HG02840 (cell line): ENCODE data around the gene ZMYND19.
"Not testable (repeated sequence)": the region's sequence is repeated elsewhere in the genome, so short reads cannot be mapped to it uniquely, and the experiment has no call there.

Experiments used
- ATAC-seq: cut with Tn5 transposase; IDR thresholded peaks from one replicate; pipeline ENCODE4 v1.9.1; 2021; ENCODE audit warnings: mild to moderate bottlenecking, moderate library complexity, moderate number of reproducible peaks; ENCODE audit not compliant: unreplicated experiment, low FRiP score

Gene ZMYND19

DNA sequence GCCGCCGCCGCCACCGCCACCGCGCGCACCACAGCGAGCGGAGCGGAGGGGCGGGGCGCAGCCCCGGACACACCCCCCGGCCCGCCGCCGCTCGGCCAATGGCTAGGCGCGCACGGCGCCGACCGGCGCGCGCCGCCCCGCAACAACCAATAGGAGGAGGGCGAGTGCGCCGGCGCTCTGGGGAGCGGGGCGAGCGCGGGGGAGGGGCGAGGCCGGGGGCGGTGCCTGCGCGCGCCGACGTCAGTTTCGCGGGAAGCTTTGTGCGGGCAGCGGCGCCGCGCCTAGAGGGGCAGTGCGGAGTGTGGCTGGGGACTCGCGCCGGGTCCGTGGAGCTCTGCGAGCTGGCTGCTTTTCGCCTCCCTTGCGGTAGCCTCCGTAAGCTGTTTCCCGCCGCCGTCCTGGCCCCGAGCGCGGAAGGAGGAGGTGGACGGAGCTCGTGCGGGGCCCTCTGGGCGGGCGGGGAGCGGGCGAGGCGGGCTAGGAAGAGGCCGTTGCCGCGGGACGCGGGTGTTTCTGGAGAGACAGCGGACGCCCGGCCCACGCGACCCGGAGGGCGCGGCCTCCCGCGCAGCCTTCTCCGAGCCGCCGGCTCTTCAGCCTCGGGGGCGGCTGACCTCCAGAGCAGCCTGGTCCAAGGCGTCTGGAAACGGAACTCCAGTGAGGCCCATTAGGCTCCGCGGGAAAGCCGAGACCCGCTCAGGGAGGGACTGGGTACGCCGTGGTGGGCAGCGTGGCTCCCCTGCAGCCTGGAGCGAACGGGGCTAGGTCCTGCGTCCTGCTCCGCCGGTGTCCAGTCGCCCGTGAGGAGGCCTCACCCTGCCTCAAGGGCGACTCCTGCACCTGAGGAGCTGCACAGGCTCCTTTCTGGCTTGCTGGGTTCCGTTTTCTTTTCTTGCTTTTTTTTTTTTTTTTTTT lies at the start of gene ZMYND19:
Gene ZMYND19, minus strand, starts transcription at position 44 of the 915 bp plus-strand sequence. CDS start 249 bp downstream, outside the sequence.
- peak; percentile 81 for ATAC-seq

GRCh38 chr9:137639303-137640051 lies 49.2 kb upstream of the ZMYND19 start:
- no peak for ATAC-seq

GRCh38 chr9:137638680-137639079 lies 48.4 kb upstream of the ZMYND19 start:
- no peak for ATAC-seq

DNA sequence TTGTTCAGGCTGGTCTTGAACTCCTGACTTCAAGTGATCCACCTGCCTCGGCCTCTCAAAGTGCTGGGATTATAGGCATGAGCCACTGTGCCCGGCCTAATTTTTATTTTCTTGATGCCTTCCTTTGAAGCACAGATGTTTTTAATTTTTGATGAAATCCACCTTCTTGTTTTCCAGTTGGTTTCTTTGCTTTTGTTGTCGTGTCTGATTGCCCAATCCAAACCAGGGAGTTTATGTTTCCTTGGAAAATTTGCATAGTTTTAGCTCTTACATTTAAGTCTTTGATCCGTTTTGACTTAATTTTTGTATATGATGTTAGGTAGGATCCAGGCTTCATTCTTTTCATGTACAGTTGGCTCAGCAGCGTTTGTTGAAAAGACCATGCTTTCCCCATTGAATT lies 43.7 kb upstream of the ZMYND19 start:
- no peak for ATAC-seq

- ATAC-seq: no peak
These were observed 42.2 kb upstream of the ZMYND19 start for GRCh38 chr9:137632230-137633161.

DNA sequence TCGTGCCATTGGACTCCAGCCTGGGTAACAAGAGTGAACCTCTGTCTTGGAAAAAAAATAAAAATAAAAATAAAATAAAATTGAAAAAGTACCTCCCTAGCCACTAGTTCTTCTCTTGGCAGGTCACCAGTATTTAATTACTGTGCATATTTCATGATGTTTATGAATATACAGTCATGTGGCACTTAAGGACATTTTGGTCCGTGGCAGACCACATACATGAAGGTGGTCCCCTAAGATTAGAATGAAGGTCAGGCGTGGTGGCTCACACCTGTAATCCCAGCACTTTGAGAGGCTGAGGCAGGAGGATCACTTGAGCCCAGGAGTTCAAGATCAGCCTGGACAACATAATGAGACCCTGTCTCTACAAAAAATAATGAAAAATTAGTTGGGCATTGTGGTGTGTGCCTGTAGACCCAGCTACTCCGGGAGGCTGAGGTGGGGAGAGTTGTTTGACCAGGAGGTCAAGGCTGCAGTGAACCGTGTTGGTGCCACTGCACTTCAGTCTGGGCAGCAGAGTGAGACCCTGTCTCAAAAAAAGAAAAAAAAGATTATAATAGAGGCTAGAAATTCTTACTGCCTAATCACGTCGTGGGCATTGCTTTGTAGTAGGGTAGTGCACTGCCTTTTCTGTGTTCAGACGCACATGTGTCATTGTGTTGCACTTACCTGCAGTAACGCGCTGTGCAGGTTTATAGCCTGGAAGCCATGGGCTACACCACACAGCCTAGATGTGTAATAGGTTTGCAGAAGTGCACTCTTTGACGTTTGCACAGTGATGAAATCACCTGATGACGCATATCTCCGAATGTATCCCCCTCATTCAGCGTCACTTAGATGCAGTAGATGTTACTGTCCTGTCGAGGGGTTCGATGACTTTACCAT lies 41.3 kb upstream of the ZMYND19 start:
- ATAC-seq: no peak

DNA sequence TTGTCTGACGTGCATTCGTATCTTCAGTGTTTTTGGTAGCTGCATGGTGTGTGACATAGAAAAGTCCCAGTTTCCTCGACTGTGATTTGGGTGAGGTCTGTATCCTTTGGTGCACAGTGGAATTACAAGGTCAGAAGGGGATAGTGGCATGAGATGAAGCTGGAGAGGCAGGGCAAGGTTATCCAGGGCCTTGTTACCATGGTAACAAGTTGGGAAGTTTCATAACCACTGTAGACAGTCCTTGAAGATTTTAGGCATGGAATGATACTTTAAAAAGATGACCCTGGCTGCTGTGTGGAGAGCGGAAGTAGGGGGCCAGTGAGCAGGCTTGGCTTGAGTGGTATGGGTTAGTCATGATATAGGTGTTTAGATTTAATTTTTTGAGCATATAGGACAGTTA lies 40.4 kb upstream of the ZMYND19 start:
- ATAC-seq: no peak

GRCh38 chr9:137630126-137630525 lies 39.8 kb upstream of the ZMYND19 start:
- no peak for ATAC-seq

DNA sequence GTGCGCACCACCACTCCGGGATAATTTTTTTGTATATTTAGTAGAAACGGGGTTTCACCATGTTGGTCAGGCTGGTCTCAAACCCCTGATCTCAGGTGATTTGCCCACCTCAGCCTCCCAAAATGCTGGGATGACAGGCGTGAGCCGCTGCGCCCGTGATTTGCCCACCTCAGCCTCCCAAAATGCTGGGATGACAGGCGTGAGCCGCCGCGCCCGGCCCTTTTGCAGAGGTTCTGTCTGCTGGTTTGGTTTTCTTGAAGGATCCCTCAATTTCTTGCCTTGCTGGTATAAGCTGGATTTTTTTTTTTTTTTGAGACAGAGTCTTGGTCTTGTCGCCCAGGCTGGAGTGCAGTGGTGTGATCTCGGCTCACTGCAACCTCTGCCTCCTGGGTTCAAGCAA lies 37.1 kb upstream of the ZMYND19 start:
- ATAC-seq: not testable (repeated sequence)

GRCh38 chr9:137626464-137626863 lies 36.2 kb upstream of the ZMYND19 start:
- no peak for ATAC-seq

DNA sequence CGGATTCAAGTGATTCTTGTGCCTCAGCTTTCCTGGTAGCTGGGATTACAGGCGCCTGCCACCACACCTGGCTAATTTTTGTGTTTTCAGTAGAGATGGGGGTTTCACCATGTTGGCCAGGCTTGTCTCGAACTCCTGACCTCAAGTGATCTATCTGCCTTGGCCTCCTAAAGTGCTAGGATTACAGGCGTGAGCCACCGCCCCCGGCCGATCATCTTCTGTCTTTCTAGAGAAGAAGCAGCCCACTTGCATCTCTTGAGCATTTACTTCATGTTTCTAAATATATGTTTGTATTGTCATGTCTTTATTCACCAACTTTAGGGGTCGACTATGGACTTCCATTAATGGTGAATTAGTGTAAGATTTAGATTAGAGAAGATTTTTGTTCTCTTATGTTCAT lies 31.9 kb upstream of the ZMYND19 start:
- ATAC-seq: not testable (repeated sequence)

DNA sequence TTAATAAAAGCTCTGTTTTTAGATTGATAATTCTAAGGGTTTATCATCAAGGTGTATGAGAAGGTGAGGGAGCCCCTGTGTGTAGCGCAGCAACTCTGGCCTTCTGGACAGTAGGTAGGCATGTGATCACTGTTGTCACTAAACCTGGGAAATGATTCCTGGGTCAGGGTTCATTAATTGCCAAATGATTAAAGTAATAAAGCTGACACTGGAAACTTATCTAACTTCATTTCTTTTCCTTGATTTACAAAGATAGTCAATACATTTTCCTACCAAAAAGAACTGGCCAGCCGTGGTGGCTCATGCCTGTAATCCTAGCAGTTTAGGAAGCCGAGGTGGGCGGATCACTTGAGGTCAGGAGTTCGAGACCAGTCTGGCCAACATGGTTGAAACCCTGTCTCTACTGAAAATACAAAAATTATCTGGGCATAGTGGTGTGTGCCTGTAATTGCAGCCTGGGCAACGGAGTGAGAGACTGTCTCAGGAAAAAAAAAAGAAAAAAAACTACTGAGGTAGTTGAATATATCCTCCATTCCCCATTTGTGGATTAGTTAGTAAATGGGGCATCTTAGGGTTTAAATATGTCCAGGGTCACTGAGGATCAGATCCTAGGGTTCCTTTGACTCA lies 30.9 kb upstream of the ZMYND19 start:
- ATAC-seq: no peak

- ATAC-seq: no peak
These were observed 30.3 kb upstream of the ZMYND19 start for GRCh38 chr9:137620581-137620980.

DNA sequence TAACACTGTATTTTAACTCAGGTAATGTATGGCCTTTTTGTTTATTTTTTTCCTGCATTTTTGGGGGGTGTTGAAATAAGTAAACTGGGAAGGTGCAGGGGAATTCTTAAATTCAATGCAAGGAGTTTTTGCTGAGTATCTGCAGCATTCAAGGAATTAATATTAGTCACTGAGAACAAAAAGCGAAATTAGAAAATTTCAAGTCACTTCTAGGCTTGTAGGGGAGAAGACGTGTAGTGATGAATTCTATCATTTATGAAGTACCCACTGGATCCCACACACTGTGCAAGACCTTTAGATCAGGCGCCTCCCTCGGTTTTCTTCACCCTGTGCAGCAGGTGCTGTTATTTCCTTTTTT lies 29.7 kb upstream of the ZMYND19 start:
- no peak for ATAC-seq

DNA sequence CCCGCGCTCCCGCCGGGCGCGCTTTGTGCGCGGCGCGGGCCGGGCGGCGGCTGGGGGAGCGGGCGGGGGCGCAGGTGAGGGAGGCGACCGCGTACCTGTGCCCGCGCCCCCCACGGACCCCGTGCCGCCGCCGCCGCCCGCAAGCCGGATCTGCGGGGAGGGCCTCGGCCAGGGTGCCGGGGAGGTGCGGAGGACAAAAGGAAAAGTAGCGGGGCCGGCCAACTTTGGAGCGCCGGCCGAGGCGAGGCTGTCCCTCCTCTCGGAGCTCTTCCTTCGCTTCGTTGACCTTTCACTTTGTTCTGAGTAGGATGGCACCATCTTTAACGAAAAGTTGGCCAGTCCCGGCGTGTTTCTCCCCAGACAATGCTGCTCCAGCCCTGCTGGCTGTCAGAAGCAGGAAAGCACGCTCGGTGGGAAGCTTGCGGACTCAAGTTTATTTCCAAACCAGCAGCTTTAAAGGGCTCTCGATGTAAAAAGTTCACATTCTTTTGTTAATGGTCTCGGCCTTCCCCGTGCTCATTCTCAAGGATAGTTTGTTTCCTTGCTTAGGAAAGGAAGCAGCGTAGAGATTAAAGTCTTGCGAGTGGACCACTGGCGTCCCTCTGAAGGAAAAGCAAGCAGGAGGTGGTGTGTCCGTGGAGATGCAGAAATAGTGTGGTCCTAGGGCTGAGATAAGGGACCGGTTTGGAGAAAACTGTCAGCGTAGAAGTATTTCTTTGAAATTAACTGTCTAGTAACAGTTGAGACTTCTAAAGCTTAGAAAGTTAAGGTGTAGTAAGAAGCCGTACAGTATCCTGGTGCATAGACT lies 29.1 kb upstream of the ZMYND19 start:
- ATAC-seq: peak; percentile 11

GRCh38 chr9:137618105-137619067 lies 28.1 kb upstream of the ZMYND19 start, which contains the start of gene EHMT1:
EHMT1 (plus strand) TSS chr9:137619005; CDS start chr9:137619029, 24 bp downstream.
- ATAC-seq: peak; percentile 74

DNA sequence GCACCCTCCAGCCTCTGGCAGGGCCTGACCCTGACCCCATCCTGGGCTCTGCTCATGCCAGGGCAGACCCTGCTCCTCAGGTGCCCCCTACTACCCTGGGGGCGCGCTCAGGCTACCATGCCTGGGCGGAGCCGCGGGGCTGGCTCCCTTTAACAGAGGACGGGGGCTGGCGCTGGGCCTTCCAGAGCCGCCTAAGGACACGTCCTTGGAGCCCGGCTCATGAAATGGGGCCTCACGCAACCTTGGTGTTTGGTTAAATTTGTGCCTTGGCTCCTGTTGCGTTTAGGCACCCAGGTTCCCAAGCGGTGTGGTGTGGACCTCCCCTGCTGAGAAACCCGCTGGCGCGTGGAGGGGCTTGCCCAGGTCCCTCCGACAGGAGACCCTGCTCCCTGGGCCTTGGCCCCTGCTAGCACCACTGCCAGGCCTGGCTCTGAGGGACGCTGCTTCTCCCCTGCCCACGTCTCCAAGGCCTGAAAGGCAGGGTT lies 25.1 kb upstream of the ZMYND19 start:
- ATAC-seq: no peak
